DMS53 (cell line): ENCODE results near the gene ZNF518B.
A peak's percentile ranks its signal among the peaks of the same experiment; 100 is the strongest.

Experiments used
- DNase-seq: peaks from one replicate; lab custom pipeline; 2025; lab: John Stamatoyannopoulos, UW

Gene ZNF518B, protein sequence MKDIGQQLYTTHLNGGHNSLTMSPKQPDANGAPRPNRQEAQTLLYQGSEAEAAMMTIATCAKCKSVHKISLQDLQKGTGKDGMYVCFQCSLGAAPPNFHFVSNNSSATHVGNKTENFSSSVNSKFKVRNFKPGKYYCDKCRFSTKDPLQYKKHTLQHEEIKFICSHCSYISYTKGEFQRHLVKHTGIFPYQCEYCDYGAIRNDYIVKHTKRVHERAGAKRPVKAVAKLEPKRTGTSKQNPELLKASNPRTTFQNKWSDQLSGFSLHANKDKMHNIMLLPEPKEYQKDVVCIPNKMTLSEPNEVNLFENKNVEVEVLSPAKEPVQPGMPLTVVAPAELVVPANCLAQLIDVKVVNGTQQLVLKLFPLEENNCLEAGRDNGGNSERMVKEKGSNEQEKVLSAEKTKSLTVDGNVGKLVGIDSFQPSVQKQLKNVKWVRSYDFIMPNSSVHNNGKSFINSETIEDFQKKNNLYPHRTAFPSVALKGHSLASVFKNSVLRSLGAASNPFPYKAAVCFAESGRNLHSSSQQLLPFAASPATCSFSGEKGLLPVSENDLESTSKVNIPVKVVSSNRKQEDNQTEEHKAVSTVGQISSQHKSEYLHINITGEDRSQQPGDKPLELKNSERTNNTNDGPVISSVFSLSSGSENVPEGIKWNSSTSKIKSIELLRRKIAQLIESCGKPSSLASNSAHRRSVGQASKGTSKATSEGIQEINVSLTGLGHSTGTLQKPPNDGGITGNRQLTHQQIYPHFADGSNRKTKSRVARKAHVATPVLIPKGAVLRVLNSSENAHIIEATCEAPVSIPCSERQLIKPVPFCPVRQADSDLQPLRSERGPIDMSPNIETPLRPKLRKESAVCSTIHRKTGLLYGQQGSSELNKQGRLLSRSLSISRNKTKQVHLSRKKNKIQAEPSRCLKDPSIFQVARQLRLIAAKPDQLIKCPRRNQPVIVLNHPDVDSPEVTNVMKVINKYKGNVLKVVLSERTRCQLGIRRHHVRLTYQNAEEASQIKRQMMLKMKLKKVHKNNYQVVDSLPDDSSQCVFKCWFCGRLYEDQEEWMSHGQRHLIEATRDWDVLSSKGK

DNA sequence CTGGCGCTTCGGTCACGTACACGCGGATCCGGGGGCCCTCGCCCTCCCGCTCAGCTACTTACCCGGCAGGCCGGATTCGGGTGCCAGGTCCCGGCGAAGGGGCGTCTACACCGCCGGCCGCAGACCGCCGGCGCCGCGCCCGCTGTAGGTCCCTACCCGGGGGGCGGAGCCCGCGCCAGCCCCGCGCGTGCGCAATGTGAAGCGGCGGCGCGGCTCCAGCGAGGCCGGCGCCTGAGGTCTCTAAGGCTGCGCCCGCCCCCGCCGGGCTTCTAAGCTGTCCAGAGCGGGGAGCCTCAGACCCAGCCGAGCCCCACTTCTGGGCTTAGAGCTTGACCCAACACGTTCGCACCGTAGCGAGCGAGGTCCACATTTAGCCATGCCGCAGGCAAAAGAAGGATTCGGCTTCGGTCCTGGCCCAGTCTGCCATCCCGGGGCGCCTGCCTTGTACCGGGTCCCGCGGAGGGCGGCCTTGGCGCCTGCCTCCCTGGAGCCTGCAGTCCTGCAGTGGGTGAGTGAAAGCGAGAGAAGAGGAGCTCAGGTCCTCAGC is at the start of gene ZNF518B:
TSS of gene ZNF518B (minus strand) at position 172 of the 547 bp plus-strand sequence. CDS start 11,098 bp downstream, outside the sequence.
- DNase-seq: peak; percentile 93

DNA sequence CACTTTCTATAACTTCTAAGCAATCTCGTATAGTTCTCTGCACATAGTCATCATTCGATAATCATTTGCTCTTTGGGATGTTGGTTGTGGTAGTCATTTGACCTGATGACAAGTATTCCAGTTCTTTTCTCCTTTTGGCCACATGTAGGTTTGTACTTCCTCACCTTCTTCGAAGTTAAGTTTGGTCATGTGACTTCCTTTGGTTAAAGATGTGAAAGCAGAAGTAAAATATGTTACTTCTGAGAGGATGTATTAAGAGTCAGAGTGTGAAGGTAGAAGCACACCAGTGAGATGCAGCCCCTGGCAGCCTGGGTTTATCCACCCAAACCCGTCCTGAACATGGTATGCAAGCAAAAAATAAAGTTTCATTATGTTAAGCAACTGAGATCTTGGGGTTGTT is 48.9 kb upstream of the ZNF518B start:
- no peak for DNase-seq

- DNase-seq: no peak
These were observed 47.4 kb upstream of the ZNF518B start for GRCh38 chr4:10504570-10505179.

GRCh38 chr4:10502717-10503116 is 45.5 kb upstream of the ZNF518B start:
- no peak for DNase-seq

- DNase-seq: no peak
These were observed 43.5 kb upstream of the ZNF518B start for GRCh38 chr4:10500776-10501175.

GRCh38 chr4:10496200-10496599 is 39.0 kb upstream of the ZNF518B start:
- DNase-seq: no peak

DNA sequence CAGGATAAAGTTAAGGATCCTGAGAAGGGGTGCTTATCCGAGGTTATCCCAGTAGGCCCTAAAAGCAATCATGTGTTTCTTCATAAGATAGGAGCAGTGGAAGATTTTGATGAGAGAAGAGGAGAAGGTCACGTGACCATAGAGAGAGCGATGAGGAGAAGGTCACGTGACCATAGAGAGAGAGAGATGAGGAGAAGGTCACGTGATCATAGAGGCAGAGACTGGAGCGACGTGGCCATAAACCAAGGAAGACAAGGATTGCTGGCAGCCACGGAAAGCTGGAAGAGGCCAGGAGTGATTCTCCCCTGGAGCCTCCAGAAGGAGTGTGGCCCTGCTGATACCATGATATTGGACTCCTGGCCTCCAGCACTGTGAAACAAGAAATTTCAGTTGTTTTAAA is 38.4 kb upstream of the ZNF518B start:
- no peak for DNase-seq

GRCh38 chr4:10492464-10492863 is 35.2 kb upstream of the ZNF518B start:
- no peak for DNase-seq

DNA sequence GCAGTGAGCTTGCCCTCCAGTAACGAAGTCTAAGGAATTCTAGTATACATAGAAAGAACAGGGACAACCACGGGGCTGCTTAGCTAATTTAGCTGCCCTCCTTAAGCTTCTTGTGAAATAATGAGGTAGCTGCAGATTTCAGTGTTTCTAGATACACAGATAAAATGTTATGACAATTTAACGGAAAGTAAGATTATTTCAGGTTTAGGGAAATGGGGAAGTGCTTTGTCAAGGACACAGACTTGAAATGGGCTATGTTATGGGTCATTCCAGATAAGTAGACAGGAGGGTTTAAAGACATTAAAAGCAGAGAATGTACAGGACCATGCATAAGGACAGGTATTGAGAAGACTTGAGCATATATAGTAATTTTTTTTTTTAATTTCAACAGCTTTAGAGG is 34.2 kb upstream of the ZNF518B start:
- no peak for DNase-seq

- DNase-seq: no peak
These were observed 33.8 kb upstream of the ZNF518B start for GRCh38 chr4:10490996-10491395.

- no peak for DNase-seq
These were observed 25.7 kb upstream of the ZNF518B start for GRCh38 chr4:10482913-10483312.

DNA sequence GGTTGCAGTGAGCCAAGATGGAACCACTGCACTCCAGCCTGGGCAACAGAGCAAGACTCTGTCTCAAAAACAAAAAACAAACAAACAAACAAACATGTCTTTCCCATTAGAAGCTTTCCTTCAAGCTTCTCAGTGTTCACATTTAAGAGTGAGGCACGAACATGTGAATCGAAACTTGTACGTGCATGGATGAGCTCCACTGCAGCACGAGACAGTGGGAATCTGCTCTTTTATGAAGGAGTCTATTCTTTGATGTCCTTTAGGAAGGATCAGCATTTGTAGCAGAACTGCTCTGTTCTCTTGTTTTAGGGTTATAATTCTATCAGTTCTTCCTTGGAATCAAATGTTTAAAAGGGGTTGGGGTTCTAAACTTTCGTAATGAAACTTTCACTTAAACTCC is 23.4 kb upstream of the ZNF518B start:
- DNase-seq: no peak

DNA sequence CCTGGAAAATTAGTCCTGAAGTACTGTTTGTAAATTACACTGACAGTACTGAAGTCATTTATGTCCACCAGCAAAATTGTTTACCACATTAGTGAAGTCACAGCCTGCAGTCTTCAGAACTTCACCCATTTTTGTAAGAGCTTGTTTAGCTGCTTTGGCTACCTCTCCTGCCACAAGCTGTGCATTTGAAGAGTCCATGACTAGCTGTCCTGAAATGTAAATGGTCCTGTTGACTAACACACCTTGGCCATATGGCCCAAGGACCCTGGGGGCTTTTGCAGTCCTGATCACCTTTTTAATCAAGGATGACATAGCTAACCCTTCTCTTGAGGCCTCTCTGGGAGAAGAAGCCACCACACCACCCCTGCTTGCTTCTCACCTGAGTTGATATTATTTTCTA is 21.4 kb upstream of the ZNF518B start:
- DNase-seq: no peak

DNA sequence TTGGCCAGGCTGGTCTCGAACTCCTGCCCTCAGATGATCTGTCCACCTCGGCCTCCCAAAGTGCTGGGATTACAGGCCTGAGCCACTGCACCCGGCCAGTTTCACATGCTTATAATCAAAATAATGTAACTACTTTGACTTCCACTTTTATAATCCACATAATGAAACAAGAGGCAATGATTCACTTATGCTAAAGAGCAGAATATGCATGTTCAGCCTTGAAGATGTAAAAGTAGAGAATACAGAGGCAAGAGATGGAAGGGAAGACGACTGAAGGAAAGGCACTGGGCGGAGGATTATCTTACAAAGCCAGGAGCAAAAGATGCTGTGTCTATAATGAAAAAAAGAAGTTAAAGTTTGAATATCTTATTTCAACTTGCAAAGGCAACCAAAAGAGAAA is 13.3 kb upstream of the ZNF518B start:
- no peak for DNase-seq

DNA sequence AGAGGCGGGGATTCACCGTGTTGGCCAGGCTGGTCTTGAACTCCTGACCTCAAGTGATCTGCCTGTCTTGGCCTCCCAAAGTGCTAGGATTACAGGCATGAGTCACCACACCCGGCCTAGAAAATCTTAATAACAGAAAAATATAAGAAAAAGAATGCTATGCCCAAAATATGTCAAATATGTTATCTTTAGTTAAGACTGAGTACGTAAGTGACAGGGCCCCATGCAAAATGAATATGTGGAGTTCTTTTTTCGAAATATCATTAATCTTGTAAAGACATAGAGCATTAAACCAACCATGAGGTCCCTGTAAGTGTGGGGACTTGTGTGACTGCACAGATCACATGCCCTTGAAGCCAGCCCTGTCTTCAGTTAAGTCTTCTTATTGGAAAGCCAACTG is 8.9 kb upstream of the ZNF518B start:
- no peak for DNase-seq

DNA sequence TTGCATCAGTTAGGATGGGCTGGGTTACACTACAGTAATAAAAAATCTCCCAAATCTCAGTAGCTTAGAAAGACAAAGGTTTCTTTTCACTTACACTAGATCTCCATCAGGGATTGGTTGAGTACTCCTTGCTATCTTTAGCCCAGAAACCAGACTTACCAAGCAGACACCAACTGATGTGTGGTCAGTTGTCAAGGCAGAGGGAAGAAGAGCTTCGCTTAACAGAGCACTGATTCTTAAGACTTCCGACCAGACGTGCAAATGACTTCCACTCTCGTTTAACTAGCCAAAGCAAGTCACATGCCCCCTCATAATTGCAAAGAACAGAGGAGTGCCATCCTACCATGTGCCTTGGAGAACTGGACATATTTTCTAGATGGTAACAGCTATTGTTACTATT is 5.7 kb upstream of the ZNF518B start:
- DNase-seq: no peak

- DNase-seq: no peak
These were observed 4.7 kb upstream of the ZNF518B start for GRCh38 chr4:10461850-10462400.

DNA sequence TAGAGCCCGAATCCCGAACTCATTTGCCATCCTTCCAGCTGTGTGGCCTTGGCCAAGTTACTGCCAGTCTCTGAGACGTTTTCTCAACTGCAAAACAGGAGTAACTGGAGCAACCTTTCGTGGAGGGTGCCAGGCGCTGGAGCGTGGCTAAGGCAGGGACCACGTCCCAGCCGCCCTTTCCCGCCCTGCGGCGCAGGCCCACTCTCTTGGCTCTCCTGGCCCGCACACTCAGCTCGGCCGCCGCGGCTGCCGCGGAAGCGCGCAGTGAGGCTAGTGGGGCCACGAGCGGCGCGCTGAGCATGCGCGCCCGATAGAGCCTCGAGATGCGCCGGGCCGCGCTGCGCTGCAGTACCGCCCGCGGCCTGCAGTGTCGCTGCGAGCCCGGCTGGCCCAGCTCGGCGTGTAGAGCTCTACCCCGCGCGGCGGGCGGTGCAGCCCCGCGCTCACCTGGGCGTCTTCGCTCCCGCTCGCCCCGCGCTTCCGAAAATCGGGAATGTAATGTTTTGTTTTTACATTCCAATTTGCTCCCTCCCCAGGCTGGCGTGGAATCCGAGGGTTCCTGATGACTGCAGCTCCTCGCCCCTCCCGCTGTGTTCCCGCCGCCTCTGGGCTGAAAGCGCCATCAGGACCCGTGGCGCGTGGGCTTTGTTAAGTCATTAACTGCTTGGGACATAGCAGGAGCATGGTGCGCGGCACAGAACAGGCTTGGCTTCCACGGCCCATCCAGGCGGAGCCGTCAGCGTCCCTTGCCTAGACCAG is 4.0 kb upstream of the ZNF518B start:
- peak; percentile 93 for DNase-seq

DNA sequence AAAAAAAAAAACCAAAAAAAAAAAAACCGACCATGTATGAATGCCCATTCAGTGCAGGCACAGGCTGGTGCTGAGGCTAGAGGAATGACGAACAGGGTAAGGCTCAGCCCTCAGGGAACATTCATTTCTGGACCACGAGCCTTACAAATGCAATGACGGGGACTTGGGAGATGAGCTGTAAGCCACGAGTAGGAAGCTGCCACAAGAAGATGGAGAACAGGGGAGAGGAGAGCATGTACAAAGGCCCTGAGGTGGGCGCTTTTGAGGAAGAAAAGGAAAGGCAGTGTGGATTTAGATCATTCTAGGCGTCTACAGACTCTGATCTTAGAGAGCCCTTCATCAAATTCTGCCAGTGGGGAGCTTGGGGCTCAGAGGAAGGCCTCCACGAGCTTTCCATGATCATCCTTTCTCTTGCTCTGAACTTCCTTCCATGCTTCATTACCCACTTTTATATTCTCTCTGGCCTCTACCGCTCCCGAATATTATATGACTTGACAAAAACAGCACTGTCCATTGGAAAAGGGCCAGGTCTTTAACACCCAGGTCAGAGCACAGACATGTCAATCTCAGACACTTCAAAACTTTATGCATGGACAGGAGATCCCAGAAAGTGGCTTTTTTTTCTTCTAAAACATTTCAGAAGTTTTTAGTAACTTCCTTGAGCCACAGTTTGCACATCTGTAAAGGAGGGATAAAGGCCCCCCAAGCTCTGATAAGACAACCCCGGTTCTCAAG is 3.3 kb upstream of the ZNF518B start:
- peak; percentile 45 for DNase-seq

DNA sequence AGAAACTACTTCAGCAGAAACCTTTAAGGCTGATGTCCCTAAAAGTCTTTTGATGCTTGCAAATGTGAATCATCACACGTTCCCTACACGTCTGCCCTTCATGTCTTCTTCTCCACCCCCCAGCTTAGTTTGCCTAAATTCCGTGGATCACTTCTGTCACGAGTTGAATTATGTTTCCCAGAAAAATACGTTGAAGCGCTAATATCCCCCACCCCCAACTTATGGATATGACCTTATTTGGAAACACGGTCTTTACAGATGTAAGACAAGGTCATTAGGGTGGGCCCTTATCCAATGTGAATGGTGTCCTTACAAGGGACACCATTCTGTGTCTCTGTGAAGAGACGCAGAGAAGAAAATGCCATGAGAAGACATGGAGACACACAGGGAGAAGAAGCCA is 2.1 kb upstream of the ZNF518B start:
- DNase-seq: no peak
